OCI-M2 (cell line): Measurements from ENCODE around the gene DLGAP4.

Source experiments
- DNase-seq: peaks from one replicate; lab custom pipeline; 2025; ENCODE audit not compliant: unreplicated experiment; lab: John Stamatoyannopoulos, UW

DLGAP4 gene

DNA sequence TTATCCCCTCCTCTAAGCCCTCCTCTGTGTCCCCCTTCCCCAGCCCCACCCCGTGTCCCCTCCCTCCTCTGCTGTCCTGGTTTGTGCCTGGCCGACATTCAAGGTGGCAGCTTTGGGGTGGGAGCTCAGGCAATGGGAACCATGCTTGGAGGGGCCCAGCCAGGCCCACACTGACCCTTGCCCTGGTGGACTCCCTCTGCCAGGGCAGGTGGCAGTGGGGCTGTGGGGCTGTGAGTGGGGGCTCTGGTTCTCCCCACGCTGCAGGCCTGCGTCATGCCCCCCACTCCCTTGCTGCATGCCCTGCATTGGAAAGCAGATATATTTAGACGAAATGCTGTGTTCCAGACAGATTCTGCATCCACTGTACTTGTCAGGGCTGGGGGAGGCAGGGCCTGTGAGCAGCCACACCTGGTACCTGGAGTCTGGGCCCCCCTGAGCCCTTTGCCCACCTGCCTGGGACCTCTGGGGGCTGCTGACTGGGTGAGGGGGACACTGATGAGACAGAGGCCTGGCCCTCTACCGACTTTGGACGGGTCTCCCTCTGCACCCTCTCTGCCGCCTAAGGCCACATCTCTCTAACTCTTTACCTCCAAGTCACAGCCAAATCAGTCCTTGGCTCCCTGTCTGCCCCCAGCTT is 14.2 kb downstream of the DLGAP4 start:
- DNase-seq, result no peak

DNA sequence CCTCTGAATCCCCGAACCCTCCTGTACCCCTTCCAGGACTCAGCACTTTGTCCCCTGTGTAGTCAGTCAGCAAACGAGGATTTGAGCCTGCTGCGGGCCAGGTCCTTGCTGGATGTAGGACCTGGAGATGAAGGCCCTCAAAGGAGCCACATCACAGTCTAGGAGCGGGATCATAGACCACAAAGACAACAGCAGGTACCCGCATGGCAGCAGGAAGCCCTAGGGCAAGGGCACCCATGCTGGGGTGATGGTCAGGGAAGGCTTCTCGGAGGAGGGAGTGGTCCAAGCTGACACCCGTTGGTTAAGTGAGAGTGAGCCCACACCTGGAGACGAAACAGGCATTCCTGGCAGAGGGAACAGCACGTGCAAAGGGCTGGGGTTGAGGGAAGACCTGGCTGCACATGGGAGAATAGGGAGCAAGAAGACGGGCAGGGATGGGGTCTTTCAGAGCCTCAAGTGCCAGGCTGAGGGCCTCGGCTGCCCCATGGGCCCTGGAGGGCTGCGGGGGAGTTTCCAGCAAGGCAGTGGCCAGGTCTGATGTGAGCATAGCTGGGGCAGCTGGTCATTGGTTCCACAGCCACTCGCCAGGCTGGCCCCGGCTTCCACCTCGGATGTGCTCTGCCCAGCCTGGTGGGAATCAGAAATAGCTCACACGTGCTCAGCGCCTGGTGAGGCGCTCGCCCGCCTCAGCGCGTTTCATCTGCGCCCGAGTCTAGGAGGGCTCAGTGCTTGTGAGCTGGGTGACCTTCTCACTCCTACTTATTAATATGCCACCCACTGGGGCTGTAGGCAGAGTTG is 15.0 kb downstream of the DLGAP4 start:
- no peak for DNase-seq

DNA sequence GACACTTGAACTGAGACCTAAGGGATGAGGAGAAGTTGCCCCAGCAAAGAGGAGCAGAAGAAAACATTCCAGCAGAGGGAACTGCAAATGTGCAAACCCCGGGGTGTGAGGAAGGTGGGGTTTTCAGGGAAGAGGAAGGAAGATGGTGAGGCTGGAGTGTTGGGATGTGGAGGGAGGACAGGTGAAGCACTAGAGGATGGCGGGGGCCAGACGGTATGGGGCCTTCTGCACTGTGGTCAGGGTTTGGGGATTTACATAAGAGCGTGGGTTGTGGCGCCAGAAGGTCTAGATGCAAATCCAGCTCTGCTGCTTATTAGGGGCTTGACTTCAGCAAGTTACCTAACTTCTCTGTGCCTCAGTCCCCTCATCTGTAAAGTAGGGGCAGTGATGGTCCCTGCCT is 16.0 kb downstream of the DLGAP4 start:
- no peak for DNase-seq

DNA sequence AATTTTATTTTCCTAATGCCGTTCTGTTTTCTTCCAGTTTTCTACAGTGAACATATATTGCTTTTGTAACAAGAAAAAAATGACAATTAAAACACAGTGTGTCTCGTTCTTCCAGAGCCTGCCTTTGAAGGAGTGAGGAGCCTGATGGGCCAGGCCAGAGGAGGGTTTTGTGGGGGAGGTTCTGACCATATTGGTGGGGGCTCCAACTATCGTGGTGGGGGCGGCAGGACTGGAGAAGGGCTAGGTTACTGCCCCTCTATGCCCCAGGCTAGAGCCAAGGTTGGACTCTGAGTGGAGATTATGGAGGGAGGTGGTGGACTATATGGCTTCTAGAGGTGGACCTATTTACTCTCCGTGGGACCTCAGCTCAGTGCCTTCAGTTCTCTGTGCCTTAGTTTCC is 24.0 kb downstream of the DLGAP4 start:
- no peak for DNase-seq

DNA sequence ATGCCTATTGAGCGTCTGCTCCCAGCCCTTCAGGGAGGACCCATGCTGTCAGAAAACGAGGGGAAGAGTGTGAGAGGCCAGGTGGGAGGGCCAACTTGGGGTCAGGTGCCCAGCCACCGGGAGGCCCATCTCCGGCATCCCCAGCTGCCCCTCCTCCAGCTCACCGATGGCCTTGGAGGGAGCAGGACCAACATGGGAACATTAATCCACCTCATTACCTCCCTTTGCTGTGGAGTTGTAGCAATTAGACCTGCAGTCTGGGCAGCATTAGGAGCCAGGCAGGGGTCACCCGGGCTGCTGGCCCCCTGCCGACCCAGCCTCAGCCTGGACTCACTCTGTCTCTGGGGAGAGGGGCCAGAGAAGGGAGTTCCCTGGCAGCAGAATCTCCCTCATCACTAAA is 25.1 kb downstream of the DLGAP4 start:
- no peak for DNase-seq

DNA sequence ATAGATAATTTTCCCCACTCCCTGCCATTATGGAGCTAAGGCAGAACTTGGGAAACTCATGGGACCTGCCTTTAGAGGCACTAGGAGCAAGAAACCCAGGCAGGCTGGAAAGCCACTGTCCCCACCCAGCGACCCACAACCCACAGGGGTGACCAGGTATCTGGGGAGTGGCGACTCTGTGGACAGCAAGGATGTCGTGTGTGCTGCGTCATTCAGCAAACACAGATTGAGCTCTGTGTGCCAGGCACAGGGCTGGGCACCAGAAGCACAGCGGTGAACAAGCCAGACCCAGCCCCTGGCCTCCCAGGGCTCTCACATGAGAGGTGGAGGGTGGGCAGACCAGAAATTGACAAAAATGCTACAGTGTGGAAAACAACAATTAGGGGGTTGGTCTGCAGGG is 27.7 kb downstream of the DLGAP4 start:
- no peak for DNase-seq

DNA sequence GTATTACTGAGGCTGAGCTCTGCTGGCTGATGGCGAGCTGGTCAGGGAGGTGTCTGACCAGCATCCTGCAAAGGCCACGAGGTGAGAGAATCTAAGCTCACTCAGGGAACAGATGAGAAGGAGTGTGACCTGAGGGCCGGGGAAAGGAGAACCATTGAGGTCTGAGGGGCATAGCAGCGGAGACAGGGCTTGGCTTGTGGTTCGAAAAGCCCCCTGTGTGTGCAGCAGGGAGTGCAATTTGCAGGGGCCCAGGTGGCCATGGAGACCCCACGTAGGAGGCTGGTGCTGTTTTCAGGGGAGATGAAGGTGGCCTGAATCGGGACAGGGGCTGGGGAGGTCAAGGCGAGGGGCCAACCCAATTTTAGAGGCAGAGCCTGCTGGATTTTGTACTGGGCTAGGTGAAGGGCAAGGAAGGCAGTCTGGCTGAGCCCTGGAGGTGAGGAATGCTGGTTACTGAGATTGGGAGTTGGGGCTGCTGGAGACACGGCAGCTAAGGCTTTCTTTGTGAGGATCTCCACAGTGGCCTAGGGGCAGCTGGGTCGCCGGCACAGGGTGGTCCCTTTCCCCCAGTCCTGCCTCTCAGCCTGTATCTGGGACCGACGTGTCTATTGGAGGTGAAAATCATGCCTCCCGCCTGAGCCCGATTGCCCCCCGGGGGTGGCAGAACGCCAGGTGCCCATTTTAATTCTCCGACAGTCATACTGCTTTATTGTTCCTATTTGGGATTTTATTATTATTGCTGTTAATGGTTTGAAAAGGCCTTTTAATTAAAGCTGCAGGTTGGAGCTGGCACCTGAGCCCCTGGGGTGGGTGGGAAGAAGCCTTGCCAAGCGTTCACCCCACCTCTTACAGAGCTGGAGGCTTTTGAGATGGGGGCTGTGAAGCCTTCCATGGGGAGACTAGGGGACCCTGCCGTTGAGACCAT is 28.4 kb downstream of the DLGAP4 start:
- no peak for DNase-seq

DNA sequence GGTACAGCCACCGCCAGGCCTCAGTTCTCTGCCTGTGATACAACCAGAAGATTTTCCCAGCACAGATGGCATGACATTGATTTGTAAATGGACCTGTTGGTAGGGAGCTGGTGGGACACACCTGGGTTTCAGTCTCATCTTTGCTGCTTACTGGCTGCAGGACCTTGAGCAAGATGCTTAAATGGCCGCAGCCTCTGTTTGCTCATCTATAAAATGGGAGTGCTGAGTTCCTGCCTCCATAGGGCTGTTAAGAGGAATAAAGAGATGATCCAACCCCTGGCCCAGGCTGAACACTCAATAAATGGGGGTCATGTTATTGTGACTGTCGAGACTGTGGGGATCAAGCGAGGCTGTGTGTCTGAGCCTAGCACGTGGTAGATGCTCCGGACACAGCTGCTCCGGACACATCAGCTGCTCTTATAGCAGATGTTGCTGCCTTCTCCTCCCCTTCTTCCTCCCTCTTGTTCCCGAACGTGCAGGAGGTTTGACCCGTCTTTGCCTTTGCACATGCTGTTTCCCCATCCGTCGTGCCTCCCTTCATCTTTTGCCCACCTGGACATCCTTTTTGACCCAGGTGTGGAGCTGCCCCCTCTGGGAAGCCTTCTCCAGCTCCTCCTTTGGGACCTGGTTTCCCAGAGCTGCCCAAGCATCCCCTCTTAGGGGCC is 29.2 kb downstream of the DLGAP4 start:
- DNase-seq, result no peak

DNA sequence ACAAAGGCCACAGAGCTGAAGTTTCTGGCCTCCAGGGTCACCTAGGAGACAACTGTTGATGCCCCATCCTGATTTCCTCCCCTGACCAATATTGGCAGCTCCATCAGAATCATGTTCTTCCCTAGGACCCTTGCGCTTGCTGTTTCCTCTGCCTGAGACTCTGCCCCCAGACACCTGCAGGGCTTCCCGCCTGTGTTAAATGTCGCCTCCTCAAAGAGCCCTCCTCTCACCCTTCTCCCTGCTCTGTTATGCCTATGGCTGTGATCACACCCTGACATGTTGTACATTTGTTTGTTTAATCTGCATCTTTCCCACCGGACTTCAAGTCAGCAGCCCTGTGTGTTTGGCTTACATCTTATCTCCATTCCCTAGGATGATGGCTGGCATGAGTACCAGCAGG is 30.1 kb downstream of the DLGAP4 start:
- DNase-seq, result no peak

DNA sequence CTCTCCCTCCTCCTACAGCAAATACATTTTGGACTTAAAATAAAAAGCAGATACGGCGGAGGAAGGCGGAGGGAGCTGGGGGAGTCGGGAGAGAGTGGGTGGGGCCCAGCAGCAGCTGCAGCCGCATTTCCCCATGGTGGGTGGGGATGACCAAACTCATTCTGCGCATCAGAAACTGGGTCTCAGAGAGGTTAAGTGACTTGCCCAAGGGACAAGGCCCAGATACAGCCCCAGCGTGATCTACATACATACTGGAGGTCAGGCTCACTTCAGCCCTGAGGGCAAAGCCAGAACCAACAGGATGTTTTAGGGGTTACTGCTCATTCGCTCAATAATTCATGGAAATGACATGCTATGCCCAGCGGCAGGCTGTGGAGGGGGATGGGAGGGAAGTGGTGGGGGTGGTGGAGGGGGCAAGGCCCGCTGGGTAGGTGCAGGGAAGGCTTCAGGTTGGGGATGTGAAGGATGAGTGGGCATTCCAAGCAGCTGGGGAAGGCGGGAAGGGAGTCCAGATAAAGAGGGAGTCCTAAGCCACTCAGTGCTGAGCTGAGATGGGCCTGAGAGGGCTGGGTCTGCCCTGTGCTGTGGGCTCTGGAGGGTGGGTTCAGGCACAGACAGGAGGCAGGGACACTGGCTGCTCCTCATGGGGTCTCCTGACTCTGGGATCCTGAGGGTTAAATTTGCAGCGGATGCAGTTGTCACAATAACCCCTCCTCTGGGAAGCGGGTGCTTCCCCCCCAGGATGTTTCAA is 31.0 kb downstream of the DLGAP4 start:
- DNase-seq, result no peak

DNA sequence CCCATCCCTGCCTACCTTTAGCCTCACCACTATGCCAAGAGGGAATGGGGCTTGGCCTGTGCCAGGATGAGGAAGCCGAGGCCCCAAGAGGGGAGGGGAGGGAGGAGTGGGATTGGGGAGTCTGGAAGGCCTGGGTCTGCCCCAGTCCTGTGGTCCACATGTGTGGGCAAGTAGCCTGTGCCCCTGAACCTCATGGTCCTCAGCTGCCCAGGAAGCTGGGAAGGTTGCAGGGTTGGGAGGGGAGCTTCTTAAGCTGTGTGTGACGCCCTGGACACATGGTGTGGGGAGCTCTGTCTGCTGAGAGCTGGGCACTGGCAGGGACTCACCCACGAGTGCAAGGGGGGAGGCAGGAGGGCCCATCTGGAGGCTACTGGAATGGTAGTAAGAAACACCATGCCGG is 31.7 kb downstream of the DLGAP4 start:
- DNase-seq, result no peak

DNA sequence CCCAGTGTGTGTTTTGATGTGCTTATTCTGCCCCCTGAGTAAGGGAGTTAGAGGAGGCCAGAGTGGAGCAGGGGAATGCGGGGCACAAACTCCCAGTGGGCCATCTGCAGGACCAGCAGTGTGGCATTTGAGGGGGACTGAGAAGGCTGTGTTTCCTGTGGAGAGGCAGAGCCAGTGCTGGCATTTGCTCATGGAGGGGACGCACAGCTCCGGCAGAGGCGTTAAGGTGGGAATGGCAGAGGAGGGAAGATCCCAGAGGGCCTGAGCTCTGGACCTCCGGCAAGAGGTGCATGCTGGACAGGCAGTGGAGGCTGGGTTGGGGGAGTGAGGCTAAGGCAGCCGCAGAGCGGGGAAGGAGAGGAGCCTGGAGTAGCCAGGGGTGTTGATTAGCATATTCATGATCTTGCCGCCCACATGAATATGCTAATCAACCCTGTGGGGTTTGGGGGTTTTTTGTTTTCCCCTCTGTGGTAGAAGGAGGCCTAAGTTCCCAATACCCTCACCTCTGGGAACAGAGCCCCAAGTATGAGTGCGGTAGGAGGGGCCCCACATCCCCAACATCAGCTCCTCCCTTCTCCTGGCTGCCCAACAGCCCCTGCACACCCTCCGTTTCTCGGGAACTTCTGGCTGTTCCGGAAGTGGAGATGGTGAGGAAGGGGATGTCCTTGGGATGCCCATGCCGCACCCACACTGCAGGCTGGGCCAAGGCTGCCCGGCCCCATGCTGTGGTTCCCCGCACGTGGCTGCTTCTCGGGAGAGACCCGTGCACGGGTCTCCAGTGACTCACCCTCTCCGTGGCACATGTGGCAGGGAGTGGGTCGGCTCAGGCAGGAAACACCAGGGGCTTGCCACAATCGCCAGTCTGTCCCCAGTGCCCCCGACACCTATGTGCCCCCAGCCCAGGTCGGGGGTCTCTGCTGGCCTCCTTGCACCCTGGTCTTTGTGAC is 33.8 kb downstream of the DLGAP4 start:
- DNase-seq, result no peak

DNA sequence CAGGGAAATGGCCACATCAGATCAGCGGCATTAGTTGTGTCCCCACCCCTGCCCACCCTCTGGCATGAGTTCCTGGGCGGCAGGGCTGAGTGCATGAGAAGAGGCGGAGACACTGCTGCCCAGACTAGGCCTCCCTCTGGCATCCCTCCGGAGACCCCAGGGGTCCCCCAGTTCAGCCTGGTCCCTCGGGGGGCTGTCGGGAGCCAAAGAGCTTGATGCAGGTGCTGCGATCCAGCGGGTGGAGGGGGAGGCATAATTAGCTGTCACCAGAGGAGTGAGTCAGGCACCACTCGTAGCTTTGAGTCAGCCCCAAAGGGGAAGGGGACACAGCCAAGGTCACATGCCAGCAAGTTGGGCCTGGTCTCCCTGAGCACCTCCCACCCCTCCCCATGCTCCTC is 34.5 kb downstream of the DLGAP4 start:
- no peak for DNase-seq

DNA sequence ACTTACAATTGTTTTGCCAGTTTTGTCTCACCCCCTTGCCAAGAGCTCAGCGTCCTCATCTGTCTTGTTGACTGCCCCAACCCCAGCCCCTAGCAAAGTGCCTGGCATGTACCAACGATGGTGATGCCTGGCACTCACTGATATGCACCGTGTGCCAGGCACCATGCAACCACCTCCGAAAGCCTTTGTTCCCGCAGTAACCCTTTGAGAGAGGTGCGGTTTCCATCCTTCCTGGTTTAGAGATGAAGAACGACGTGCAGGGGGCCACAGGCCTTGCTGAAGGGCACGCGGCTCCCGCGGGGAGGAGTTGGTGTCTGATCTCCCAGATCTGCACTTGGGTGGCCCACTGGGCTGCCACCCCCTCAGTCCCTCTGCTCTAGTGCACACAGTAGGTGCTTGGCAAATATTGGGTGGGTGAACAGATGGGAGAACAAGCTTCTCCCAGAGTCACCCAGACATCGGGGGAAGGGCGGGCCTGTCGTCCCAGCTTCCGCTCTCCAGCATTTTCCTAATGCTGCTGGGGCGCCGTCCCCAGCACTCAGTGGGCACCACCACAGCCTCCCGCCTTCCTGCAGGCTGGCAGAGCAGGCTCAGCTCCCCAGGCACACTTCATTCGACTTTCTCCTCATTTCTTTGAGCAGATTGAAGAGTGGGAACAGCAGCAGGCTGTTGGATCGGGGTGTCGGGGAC is 35.3 kb downstream of the DLGAP4 start:
- no peak for DNase-seq

DNA sequence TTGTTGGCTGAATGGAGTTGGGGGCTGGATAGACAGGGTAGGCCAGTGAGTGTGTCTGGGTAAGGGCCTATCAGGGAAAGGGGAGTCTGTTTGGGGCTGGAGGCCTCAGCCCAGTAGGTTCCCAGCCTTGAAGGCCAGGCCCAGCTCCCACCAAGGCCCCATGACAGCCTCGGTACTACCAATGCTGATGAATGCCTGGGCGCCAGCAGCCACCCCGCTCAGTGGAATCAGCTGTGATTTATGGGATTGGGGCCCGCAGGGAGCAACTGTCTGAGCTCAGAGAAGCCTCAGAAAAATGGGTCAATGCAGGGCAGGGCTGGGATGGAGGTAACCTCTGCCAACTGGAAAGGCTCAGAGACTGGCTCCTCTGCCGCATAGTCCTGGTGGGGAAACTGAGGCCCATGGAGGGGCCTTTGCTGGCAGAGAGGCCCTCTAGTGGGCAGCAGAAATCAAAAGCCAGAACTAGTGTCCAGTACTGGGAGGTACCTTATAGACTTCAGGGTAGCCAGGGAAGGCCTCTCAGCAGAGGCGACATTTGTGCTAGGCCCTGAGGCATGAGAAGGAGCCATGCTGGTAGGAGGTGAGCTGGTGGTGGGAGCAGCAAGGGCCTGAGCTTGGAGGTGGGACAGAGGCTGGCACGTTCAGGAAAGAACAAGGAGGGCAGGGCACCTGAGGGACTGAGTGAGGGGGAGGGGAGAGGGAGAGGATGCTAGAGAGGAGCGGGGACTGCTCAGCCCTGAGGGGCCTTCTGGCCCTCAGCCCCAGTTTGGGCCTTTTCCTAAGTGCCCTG is 36.4 kb downstream of the DLGAP4 start:
- no peak for DNase-seq

DNA sequence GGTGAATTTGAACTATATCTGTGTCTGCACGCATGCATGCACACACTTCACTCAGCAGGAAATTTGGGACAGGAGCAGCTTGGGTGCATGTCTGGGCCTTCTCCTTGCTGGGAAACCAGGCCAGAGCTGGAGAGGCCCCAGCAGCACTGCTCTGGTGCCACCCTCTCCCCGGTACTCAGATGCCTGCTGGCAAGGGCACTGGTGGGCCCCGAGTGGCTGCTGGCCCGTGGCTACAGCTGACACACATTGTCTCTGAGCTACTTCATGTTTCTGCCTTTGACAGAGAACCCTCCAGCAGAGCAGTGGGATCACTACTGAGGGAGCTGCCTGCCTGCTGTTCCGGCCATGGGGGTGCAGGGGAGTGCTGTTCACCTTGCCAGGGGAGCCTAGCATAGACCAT is 37.5 kb downstream of the DLGAP4 start:
- DNase-seq, result no peak

DNA sequence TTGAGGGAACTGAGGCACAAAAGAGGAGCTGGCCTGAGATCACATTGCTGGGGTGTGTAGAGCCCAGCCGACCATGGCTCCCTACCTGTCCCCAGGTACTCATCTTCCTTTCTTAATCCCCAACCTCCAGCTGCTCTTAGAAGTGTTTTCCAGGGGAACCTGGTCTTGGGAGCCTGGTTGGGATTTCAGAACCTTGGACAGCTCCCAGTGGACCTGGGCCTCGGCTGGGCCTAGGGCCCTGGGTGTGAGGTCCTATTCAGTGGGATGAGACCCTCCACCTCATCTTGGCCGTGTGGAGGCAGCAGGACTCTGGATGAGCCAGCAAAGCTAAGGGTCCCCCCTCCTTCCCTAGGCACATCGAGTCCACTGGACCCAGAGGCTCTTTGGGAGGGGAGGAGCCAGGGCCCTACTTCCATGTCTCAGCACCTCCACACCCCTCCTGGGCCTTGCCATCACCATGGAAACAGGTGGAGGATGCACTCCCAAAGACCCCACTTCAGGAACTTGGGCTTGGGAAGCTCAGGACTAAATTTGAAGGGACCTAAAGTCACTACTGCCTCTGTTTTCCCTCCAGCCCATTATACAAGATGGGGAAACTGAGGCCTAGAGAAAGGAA is 38.5 kb downstream of the DLGAP4 start:
- DNase-seq, result peak; percentile 15

DNA sequence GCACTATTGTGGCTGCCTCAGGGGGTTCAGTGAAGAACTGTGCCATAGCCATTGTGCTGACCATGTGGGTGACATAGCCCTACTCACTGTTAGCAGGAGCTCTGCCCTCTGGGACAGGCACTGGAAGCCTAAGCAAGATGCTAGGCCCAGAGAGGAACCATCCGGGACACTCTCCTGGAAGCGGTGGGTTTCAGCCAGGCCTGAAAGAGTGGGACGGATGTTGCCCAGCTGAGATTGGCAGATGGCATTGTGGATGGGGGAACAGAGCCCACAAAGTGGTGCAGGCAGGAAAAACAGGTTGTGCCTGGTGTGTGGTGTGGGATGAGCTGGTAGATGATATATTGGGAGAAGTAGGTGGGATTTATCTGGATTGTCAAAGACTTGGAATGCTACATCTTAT is 40.1 kb downstream of the DLGAP4 start:
- no peak for DNase-seq
